ENCODE results near the gene CPXCR1.
"Not testable (repeated sequence)": the region's sequence is repeated elsewhere in the genome, so short reads cannot be mapped to it uniquely, and the experiment has no call there.

The CPXCR1 gene

DNA sequence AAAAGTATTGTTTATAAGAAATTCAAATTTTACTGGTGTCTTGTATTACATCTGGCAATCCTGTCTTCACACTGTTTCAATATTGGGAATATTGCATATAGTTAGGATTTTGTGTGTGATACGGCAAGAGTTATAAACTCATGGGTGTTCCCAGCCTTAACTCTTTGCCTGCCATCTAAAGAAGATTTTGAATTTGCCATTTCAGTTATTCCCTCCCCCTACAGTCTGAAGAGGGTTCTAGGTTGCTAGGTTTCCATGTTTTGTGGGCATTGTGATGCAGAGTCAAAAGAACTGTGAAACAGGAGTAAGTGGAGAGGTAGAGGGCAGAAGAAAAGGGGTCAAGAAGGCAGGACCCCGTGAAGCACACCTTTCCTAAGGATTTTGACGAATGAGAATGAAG is at the start of gene CPXCR1:
CPXCR1 (plus strand) TSS at position 301 of the 400 bp plus-strand sequence. CDS start 6,190 bp downstream, outside the sequence.
- DNase-seq (ENCODE audit: low read depth in 2 of 2) = no peak

DNA sequence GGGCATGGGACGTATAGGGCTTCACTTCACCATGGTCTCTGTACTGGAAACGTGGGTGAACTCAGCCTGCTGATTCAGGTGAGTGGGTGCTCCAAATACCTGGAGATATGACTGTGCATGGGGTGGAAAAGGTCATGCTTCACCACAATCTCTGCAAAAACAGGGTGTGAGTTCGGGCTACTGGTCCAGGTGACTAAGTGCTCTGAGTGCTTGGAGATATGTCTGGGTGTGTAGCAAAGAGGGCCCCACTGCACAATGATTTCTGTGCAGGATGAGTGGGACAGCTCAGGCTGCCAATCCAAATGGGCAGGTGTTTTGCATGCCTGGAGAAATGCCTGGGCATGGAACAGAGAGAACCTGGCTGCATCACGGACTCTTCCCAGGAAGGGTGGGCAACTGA is 11.2 kb upstream of the CPXCR1 start:
- DNase-seq (ENCODE audit: low read depth in 2 of 2) = no peak

DNA sequence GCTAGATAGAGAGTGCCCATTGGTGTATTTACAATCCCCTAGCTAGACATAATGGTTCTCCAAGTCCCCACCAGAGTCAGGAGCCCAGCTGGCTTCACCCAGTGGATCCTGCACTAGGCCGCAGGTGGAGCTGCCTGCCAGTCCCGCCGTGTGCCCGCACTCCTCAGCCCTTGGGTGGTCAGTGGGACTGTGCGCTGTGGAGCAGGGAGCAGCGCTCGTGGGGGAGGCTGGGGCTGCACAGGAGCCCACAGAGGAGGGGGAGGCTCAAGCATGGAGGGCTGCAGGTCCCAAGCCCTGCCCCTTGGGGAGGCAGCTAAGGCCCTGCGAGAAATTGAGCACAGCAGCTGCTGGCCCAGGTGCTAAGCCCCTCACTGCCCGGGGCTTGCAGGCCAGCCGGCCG is 810 bp upstream of the CPXCR1 start:
- DNase-seq (ENCODE audit: low read depth in 2 of 2) = not testable (repeated sequence)

DNA sequence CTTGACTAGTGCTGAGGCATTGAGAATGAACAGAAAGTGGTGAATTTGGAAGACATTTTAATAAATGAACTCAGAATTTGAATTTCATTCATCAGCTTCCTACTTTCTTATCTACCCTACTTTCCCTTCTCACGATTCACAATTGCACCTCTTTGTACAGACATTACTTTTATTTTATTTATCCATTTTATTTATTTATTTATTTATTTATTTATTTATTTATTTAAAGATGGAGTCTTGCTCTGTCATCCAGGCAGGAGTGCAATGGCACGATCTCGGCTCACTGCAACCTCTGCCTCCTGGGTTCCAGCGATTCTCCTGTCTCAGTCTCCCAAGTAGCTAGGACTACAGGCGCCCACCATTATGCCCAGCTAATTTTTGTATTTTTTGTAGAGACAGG is 5.3 kb downstream of the CPXCR1 start:
- DNase-seq (ENCODE audit: low read depth in 2 of 2) = not testable (repeated sequence)

DNA sequence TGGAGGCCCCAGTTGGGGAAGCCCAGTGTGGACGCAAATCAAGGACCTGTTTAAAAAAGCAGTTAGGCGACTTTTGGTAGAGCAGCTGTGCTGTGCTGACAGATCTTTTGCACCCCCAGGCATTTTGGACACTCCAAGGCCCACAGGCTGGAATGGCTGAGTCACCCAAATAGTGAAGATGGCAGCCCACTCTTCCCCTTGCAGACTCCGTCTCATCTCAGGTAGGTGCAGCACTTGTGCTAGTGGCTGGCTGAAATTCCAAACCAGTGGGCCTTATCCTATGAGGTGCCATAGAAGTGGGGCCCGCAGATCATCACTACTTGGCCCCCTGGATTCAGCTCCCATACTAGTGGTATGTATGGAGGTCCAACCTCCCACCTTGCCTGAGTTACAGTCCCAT is 42.8 kb downstream of the CPXCR1 start:
- no peak for DNase-seq (ENCODE audit: low read depth in 2 of 2)

All from activated CD4-positive, alpha-beta T cell treated with anti-CD3 and anti-CD28 coated beads for 24 hours (primary cell).